Posterior vena cava (tissue), 2 donors: Measurements from ENCODE around the gene UGCG. TPM values are rescaled to one million over a fixed set of nuclear protein-coding genes. Genes with fewer than 3 reads are reported as not detected.
"Not testable (repeated sequence)": the region's sequence is repeated elsewhere in the genome, so short reads cannot be mapped to it uniquely, and the experiment has no call there.

Experiments
- DNase-seq: peaks from one replicate; pipeline ENCODE4 v3.0.0-alpha.2; 2020; ENCODE audit warnings: low spot score
- intact Hi-C, 2 donors: fragments of 100-400 bp; cut with DNase I; formaldehyde crosslinking; loops; one replicate each; pipeline versions ENCODE4 v1.14.1 to v1.14.2; 2022 to 2023
- total RNA-seq, 2 donors: library from RNA; stranded (reverse); fragmentation: NEBNext Ultra II Directional; extraction: Animal tissue kit (Norgen Biotek cat#: 25700); gene quantifications; one replicate each; pipeline ENCODE4 v1.2.1, GENCODE V29; 2021
- donor health status: DM: yes; HTN: yes; CAD: no.
- donor health status: DM: yes; HTN: yes; CAD: no.

UGCG gene
- total RNA-seq, 2 donors from 2014 or later = 21.0 to 32.7 TPM

GRCh38 chr9:111940697-111941096 lies 44.1 kb downstream of the UGCG start:
- intact Hi-C loops = no loop called here
- no peak for DNase-seq

GRCh38 chr9:111943200-111943599 lies 46.6 kb downstream of the UGCG start:
- intact Hi-C loops = no loop called here
- DNase-seq = no peak

- intact Hi-C loops = no loop called here
- DNase-seq = no peak
Observed at GRCh38 chr9:111943746-111944145, 47.1 kb downstream of the UGCG start.

- no peak for DNase-seq
- intact Hi-C loops = no loop called here
Observed at GRCh38 chr9:111944241-111944866, 47.7 kb downstream of the UGCG start.

- intact Hi-C loops = no loop called here
- no peak for DNase-seq
Observed at GRCh38 chr9:111945216-111945615, 48.6 kb downstream of the UGCG start.

GRCh38 chr9:111948109-111948508 lies 51.5 kb downstream of the UGCG start:
- intact Hi-C loops, DNase-seq: not testable (repeated sequence)

- no peak for DNase-seq
- intact Hi-C loops = no loop called here
Observed at GRCh38 chr9:111948951-111949350, 52.3 kb downstream of the UGCG start.

GRCh38 chr9:111949919-111950318 lies 53.3 kb downstream of the UGCG start:
- no peak for DNase-seq
- intact Hi-C loops = no loop called here

- no peak for DNase-seq
- intact Hi-C loops = no loop called here
Observed at GRCh38 chr9:111952559-111952958, 55.9 kb downstream of the UGCG start.

GRCh38 chr9:111953444-111953843 lies 56.8 kb downstream of the UGCG start:
- intact Hi-C loops = no loop called here
- no peak for DNase-seq

GRCh38 chr9:111955048-111955447 lies 58.4 kb downstream of the UGCG start:
- intact Hi-C loops = no loop called here
- DNase-seq = no peak

- intact Hi-C loops = no loop called here
- no peak for DNase-seq
Observed at GRCh38 chr9:111957856-111958631, 61.4 kb downstream of the UGCG start.

- intact Hi-C loops = no loop called here
- DNase-seq = no peak
Observed at GRCh38 chr9:111959468-111960359, 63.1 kb downstream of the UGCG start.

- DNase-seq, intact Hi-C loops: not testable (repeated sequence)
Observed at GRCh38 chr9:111960485-111960884, 63.9 kb downstream of the UGCG start.

GRCh38 chr9:111961009-111961408 lies 64.4 kb downstream of the UGCG start:
- no peak for DNase-seq
- intact Hi-C loops = no loop called here

GRCh38 chr9:111961575-111961974 lies 65.0 kb downstream of the UGCG start:
- no peak for DNase-seq
- intact Hi-C loops = no loop called here

GRCh38 chr9:111962021-111962420 lies 65.4 kb downstream of the UGCG start:
- no peak for DNase-seq
- intact Hi-C loops = no loop called here

- intact Hi-C loops = no loop called here
- no peak for DNase-seq
Observed at GRCh38 chr9:111963995-111964394, 67.4 kb downstream of the UGCG start.

GRCh38 chr9:111965566-111966019 lies 69.0 kb downstream of the UGCG start:
- intact Hi-C loops = no loop called here
- DNase-seq = no peak

GRCh38 chr9:111966124-111966723 lies 69.6 kb downstream of the UGCG start:
- intact Hi-C loops = no loop called here
- DNase-seq = no peak
